Measurements from ENCODE around the gene NOX3.
"Not testable (repeated sequence)": the region's sequence is repeated elsewhere in the genome, so short reads cannot be mapped to it uniquely, and the experiment has no call there.

The NOX3 gene

DNA sequence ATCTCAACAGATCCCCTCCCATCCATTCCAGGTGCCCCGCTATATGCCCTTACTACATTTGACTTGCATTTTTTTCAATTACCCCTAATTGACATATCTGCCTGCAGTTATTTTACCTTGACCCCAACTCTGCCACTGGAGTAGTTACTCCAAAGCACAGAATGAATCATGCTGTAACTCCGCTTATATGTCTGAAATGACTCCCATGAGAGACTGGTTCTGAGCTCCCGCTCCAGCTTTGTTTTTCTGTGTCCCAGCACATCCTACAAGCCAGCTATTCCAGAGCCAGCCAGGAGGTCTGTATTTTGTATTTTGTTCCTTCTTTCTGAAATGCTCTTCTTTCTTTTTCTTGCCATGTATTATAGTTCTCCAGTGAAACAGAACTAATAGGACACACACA lies 10.9 kb upstream of the NOX3 start:
- no peak for DNase-seq (ENCODE audit: low read depth)

DNA sequence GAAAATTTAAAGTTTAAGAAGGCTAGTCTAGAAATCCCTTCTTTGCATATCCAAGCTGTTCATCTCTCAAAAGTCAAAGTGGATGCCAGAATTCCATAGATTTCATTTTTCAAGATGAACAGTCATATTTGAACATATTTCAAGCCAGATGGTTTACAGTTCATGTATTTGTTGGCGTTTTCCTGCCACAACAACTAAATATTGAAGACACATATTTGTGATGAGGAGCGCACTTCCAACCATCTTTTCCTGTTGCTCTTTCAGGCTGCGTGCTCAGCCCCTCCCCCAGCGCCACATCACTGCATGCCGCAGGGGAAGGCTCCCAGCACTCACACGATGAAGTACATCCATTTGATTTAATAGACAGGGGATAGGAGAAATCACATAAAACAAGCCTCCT lies 5.9 kb upstream of the NOX3 start:
- no peak for DNase-seq (ENCODE audit: low read depth)

DNA sequence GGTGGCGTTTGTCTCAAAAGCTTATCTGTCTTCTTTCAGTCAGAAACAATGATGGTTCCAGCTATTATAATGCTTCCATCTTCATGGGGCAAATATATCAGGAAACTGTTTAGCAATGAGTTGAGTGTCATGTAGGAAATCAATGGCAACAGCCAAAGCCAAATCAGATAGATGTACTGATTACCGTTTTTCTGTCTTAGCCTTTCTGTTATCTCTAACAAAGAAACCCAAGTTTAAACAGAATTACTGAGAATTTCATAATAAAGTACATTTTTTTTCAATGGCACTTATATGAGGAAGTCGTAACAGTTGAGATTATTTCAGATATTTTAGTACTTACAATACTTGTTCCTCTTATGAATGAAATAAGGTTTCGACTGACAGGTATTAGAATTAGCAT lies 1.2 kb downstream of the NOX3 start:
- DNase-seq (ENCODE audit: low read depth), result no peak

- DNase-seq (ENCODE audit: low read depth), result no peak
Measured at GRCh38 chr6:155454008-155454407, 1.6 kb downstream of the NOX3 start.

GRCh38 chr6:155452576-155452975 lies 3.1 kb downstream of the NOX3 start:
- no peak for DNase-seq (ENCODE audit: low read depth)

- DNase-seq (ENCODE audit: low read depth), result not testable (repeated sequence)
Measured at GRCh38 chr6:155451530-155451929, 4.1 kb downstream of the NOX3 start.

GRCh38 chr6:155450240-155450581 lies 5.4 kb downstream of the NOX3 start:
- DNase-seq (ENCODE audit: low read depth), result no peak

DNA sequence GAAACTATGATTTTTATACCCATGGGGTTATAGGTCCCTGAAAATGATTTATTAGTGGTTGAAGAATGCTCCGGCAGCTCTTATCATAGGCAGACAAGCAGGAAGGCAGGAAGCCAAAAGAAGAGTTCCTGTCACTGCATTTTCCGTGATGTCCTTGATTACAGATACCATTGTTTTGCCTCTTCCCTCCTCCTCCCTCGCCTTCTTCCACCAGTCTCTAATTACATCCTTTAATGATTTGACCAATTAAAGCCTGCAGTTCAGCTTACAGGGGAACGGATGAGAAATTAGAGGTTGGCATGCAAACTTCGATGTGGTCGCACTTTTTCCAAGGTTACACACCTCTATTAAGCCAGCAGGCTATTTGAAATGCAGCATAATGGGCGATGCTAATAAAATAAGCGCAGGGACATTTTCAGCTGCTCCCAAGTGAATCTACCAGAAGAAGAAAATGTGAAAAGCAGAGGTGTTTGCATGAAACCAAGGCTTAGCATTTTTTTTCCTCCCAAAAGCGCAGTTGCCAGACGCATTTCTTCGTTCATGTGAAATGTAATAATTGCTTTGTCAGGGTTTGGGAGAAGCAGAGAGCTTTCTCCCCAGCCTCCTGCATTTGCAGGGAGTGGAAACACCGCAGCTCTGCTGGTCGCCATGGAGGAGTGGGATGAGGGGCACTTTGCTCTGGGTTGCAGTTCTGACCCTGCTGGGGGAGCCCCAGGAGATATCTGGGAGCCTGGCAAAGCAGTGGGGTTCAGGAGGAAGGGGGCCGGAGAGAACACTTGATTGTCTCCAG lies 6.0 kb downstream of the NOX3 start:
- DNase-seq (ENCODE audit: low read depth), result no peak

DNA sequence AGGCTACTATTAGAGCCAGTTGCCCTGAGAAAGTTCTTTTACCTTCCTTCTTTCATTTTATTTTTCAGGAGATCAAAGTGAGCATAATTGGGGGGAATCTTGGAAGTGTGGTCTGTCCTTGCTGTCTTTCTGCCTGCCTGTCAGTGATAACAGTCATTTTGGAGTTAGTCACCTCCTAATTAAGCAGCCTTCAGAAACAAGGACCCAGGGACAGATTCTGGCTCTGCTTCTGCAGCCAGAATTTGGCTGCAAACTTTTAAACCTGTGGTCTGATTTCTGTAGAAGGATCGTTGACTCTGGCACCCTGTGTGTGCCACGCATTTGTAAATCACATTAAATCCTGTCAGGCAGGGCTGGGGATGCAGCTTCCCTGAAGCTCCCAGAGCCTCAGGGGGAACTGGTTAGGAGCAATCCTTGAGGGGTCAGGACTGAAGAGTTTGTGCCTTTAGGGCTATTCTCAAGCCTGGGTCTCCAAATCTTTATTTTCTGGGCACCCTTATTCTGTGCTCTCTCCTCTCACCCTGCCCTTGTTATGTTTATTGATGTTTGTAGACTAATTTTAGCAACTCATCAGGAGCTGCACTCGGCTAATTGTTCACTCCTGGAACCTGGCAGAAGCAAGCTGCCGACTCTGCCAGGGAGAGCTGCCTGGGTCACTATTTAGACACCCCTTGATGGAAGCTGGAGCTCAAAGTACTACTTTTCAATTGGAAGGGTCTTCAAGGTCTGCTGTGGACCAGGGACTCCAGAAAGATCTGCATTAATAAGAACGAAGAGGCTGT lies 6.8 kb downstream of the NOX3 start:
- no peak for DNase-seq (ENCODE audit: low read depth)

DNA sequence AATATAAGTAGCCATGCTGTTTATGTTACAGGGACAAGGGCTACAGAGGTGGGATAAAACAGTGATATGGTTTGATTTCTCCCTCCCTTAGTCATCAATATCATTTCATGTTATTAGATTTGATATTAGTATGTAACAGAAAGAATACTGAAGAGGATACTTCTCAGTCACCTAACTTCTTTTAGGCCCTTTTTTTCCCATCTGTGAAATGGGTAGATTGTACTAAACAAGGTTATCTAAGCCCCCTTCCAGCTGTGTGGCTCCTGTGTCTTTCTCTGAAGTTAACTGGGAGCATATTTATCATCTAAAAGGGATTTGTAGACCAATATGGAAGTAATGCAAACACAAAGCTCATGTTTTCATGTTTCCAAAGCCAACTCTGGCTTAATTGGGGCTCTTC lies 7.7 kb downstream of the NOX3 start:
- no peak for DNase-seq (ENCODE audit: low read depth)

DNA sequence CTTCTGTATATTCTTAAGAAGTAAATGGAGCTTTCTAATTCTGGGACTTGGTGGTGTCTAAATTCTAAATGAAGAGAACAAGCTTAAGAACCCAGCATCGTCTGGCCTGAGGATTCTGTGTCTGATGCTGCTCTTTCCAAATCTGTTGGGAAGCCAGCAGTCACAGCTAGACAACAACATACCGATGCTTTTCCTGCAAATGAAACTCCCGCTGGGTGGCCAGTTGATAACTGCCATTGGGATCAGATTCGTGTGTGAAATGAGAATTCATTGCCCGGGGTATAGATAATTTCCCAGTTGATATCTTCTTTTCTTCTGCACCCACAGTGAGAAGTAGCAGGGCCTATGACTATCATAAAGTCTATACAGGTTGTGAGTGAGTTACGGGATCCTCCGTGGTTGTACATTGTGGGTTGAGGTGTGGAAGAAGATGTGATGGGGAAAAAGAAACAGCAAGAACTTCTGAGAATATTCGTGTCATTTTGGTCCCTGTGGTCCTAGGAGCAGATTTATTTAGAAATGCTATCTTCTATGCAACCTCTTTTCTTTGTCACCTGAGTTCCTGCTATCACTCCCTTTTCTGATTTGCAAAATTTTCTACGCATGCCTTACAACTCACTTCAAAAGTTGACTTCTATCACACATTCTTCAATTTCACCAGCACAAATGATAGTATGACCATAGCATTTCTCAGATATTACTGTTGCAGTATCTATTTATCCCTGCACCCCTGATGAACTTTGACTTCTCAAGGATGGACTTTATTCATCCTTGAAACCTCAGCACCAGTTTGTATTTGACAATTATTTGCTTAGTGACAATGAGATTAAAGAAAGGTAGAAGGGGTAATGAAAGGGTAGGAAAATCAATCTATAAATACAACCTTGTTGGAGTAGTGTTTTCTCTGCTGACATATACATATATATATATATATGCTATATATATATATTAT lies 10.4 kb downstream of the NOX3 start:
- no peak for DNase-seq (ENCODE audit: low read depth)

- no peak for DNase-seq (ENCODE audit: low read depth)
Measured at GRCh38 chr6:155444120-155444917, 11.3 kb downstream of the NOX3 start.

DNA sequence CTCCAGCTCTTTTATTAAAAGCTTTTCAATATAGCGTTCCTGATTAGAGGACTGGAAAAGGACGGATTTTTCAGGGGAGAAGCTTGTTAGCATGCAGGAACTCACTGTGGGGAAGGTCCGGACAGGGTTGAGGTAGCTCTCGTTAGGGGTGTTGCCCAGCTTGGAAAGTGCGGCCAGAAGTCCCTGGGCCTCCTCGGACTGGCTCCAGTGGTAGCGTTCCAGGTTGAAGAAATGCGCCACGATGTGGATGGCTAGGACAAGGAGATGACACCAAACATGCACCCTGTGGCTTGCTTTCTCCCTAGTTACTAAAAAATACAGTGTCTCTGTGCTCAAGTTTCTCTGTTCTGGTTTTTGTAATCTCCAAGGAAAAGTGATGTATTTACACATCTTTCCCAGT lies 12.5 kb downstream of the NOX3 start:
- no peak for DNase-seq (ENCODE audit: low read depth)

DNA sequence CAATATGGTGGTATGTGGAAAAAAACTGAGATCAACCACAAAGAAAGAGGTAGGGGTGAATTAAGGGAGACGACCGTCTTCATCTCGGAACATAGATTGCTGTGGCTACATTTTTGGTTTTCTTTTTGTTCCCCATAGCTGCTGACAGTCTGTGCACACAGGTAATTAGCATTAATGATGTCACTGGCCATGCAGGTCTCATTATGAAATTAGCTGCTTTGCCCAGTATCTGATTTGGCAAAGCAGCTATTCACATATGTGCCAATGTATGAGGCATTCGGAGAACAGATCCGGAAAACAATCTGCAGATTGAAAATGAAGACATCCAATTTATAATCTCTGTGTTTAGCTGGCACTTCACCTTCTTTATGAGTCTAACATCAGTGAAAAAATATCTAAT lies 13.1 kb downstream of the NOX3 start:
- no peak for DNase-seq (ENCODE audit: low read depth)

DNA sequence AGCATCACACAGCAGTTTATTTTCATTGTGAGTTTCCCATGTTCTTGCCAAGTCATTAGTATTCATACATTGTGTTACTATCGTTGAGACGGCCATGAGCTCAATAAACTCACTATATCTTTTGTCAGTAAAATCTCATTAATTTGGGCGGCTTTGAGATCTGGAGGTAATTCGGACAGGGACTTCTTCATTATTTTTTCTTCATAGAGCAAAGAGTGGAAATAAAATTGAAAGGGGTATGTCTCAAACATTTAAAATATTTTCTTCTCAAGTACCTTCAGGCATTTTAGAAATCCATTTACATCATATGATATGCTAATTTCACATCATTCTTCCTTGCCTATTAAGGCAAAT lies 14.6 kb downstream of the NOX3 start:
- no peak for DNase-seq (ENCODE audit: low read depth)

DNA sequence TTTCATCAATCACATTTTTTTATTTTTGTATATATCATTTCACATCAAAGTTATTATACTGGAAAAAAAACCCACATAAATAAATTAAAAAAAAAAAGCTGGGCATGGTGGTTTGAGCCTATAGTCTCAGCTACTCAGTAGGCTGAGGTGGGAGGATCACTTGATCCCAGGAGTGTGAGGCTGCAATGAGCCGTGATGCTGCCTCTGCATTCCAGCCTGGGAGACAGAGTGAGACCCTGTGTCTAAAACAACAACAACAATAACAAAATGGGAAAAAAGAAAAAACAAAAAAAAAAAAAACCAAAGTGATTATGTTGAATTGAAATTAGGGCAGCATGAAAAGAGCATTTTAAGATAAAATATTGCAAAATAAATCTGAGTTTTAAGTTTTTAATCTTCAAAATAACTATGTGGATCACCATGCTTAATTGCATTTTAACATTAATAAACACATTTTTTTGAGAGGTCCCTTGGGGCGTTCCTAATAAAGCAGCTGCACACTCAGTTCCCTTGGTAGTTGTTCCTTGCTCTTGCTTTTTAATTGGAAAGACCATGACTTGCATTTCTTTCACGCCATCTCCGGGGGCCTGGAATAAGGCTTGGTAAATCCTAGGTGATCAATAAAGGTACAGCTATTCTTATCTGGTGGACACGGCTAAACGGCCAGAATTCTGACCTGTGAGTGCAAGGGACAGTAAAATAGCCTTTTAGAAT lies 15.1 kb downstream of the NOX3 start:
- DNase-seq (ENCODE audit: low read depth), result no peak

GRCh38 chr6:155439376-155439775 lies 16.3 kb downstream of the NOX3 start:
- DNase-seq (ENCODE audit: low read depth), result no peak

DNA sequence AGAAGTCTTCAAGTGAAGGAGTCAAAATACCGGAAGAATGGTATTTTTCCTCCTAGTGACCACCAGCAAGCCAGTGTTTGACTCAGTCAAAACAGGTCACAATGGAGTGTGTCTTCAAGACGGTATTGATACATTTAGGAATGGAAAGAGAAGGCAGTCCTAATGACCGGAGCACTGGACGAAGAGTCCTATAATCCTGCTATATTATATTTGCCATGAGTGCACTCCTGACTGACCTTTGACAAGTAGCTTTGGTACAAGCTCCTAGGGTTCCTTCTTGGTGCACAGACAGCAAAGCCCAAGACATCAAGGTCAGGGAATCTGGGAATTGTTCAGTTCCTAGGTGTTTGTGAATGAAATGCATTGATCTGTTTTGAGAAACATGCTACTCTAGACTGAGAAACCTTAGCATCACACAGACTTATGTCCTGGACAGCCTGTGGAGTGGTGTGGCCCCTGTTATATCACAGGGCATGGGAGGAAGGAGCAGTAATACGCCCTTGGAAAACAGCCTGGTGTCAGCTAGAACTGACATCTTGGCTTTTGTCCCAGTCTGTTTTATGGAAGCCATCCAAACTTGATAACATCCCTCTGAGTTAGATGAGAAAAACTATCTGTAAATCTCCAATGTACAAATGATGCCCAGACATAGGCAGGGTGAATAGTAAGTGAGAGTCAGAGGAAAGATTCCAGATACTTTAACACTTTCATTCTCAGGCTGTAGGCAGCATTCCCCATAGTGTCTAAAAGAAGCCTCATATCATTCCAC lies 18.5 kb downstream of the NOX3 start:
- no peak for DNase-seq (ENCODE audit: low read depth)

DNA sequence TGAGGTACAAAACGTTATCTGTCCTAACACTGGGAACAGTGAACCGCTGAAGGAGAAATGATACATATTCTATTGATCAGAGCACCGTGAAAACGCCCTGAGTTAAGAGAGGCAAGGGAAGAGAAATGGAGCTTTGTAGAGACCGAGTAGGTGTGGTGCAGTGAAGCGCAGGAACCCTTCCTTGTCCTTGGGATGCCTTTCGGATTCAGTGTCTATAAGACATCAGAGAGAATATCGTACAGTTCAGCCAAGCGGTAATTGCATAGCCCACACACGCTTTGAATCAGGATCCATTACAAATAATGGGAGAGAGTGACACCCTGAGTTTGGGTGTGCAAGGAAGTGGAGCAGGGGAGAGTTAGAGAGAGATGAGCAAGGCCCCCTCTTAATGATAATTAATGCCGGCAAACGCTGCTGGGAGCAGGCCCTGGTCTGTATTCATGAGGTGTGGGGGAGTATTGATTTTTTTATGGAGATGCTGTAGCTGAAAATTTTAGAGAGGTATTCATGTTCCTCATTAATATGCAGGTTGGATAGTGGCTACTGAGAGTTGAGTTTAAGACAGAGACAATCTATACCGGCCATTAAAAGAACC lies 20.7 kb downstream of the NOX3 start:
- DNase-seq (ENCODE audit: low read depth), result no peak

DNA sequence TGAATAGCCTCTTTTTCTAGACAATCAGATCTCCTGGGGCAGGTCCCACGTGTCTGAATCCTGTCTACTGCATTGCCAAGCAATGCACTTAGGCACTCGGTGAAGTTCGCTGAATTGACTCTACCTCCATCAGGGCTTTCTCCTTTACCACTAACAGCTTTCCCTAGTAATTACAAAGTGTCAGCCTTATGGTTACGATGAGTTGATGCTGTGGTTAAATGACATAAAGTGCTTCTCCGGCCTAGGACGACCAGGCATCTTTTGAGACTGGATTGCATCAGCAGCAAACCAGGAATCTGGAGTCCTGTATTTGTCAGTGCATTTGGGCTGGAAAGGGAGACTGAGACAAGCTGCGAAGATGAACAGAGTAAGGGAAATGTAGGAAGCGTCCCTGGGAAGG lies 21.5 kb downstream of the NOX3 start:
- no peak for DNase-seq (ENCODE audit: low read depth)
